Urinary bladder (tissue), 4 donors: Measurements from ENCODE around the gene OR2V1. TPM values are rescaled to one million over a fixed set of nuclear protein-coding genes. Genes with fewer than 3 reads are reported as not detected.
"Not testable (repeated sequence)": the region's sequence is repeated elsewhere in the genome, so short reads cannot be mapped to it uniquely, and the experiment has no call there.

Source experiments
- DNase-seq: peaks from one replicate; pipeline ENCODE4 v3.0.0-alpha.2; 2015; ENCODE audit errors: extremely low spot score
- H3K27ac ChIP-seq: one replicate; pipeline ENCODE4 v1.5.1; 2013; ENCODE audit warnings: low read depth, mild to moderate bottlenecking, moderate library complexity
- H3K36me3 ChIP-seq: one replicate; pipeline ENCODE4 v1.6.1; 2013; ENCODE audit warnings: mild to moderate bottlenecking, moderate library complexity; ENCODE audit not compliant: insufficient read depth
- H3K4me1 ChIP-seq: one replicate; pipeline ENCODE4 v1.6.1; 2013; ENCODE audit warnings: mild to moderate bottlenecking, moderate library complexity; ENCODE audit not compliant: insufficient read depth
- H3K4me3 ChIP-seq: one replicate; pipeline ENCODE4 v1.5.1; 2013; ENCODE audit warnings: low read depth, low read length
- WGBS: extraction: QIAGEN DNeasy Blood & Tissue Kit; methylation state at CpG from one replicate; pipeline ENCODE4 v1.1.7; 2013; 5-methylcytosine and 5-hydroxymethylcytosine counted together
- polyA plus RNA-seq: library from polyadenylated mRNA; stranded (reverse); fragments of 200-250 nt; gene quantifications from one replicate; pipeline ENCODE4 v1.2.3, GENCODE V29; 2013
- total RNA-seq: library from RNA; depleted of rRNA; stranded (reverse); fragments of >200 nt; gene quantifications from one replicate; pipeline ENCODE4 v1.2.3, GENCODE V29; 2014
- donor health status: healthy with polysubstance abuse.
- donor health status: healthy.

Gene OR2V1
- total and polyA plus RNA-seq, 2 donors: not detected

DNA sequence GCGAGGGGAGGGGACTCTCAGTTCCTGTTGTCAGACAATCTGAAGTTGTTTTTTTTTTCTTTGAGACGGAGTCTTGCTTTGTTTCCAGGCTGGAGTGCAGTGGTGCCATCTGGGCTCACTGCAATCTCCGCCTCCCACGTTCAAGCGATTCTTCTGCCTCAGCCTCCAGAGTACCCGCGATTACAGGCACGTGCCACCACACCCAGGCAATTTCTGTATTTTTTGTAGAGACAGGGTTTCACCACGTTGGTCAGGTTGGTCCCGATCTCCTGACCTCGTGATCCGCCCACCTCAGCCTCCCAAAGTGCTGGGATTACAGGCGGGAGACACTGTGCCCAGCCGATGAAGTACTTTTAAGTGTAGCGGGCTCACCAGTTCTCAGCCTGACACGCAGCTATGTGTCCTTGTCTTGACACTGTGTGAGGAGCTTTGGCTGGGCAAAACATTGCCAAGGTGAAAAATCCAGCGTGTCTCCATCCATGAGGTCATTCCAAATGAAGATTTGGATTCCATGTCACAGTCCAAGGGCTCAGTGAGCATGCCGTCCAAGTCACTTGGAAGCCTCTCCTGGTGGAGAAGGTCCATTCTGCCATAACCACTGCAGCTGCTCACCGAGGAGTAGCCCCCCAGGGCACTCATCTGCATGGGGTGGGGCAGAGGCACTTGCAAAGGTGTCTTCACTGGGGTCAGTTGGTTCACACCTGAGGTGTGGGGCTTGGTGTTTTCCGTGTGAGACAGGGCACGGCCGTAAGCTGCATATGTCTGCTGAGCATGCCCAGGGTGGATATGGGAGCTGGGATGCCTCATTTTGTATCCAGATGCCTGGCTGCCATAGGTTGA, 32.0 kb downstream of the OR2V1 start:
- no peak for DNase-seq
- no peaks in the 10 kb centered on the region for H3K36me3 ChIP-seq
- WGBS: 21% methylated on average over 21 of the region's 22 CpGs
- no peaks in the 10 kb centered on the region for H3K4me1 ChIP-seq
- no peak overlapping the region for H3K4me3 ChIP-seq
- H3K27ac ChIP-seq: no peak overlapping the region

GRCh38 chr5:181097759-181098491, 33.0 kb downstream of the OR2V1 start:
- H3K27ac ChIP-seq, H3K4me3 ChIP-seq, H3K4me1 ChIP-seq, DNase-seq, H3K36me3 ChIP-seq: not testable (repeated sequence)
- 0% methylated on average over 2 of the region's 56 CpGs for WGBS

- not testable (repeated sequence) for DNase-seq, H3K4me3 ChIP-seq, H3K27ac ChIP-seq, H3K36me3 ChIP-seq, H3K4me1 ChIP-seq
- no CpG with 5 or more reads among the region's 26 CpGs for WGBS
Observed at GRCh38 chr5:181097383-181097753, 33.6 kb downstream of the OR2V1 start.

GRCh38 chr5:181096721-181097382, 34.1 kb downstream of the OR2V1 start:
- H3K4me1 ChIP-seq, DNase-seq, H3K4me3 ChIP-seq, H3K36me3 ChIP-seq, H3K27ac ChIP-seq: not testable (repeated sequence)
- WGBS: no CpG with 5 or more reads among the region's 26 CpGs

GRCh38 chr5:181095162-181095561, 35.8 kb downstream of the OR2V1 start:
- H3K4me1 ChIP-seq, DNase-seq, H3K27ac ChIP-seq, H3K4me3 ChIP-seq, H3K36me3 ChIP-seq: not testable (repeated sequence)
- WGBS: 65% methylated on average over 3 of the region's 3 CpGs

DNA sequence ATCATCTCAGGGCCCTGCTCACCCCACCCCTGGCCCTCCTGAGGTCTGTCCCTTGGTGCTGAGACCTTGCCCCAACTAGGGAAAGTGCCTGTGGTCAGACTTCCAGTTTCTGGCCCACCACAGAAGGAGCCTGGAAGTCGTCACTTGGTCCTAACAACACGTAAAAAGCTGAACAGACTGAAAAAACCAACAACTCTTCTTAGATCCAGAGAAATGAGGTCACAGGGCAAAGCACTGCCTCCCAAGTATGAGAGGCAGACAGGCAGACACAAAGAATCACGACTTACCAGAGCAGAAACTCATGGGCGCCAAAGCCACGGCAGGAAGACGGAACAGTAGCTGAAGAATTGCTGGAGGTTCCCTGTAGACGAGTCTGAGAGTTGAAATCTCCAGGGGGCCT, 38.5 kb downstream of the OR2V1 start:
- Histone ChIP-seq H3K4me3 (no peak overlapping the region), H3K36me3 (no peaks in the 10 kb centered on the region), H3K27ac (no peak overlapping the region), H3K4me1 (no peaks in the 10 kb centered on the region)
- DNase-seq: no peak
- 52% methylated on average over 7 of the region's 7 CpGs for WGBS

DNA sequence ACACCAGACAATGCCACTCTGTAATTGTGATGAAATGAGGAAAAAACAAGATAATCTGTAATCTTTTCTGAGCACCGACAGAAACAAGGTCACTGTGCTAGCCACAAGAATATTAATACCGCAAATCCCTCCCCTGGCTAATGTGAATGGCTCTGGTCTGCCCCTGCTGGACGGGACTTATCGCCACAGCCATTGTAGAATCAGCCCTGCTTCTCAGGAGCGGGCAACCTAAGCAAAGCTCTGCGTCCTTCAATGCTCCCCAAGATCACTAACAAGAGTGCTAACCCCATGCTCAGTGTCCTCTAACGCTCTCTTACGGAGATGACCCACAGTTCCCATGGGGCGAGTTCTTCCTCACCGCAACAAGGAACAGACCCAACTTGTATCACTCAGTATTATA, 42.7 kb downstream of the OR2V1 start:
- DNase-seq: no peak
- H3K27ac ChIP-seq: no peak overlapping the region
- no peak overlapping the region for H3K4me3 ChIP-seq
- 52% methylated on average over 10 of the region's 10 CpGs for WGBS
- no peaks in the 10 kb centered on the region for H3K4me1 ChIP-seq
- H3K36me3 ChIP-seq: no peaks in the 10 kb centered on the region

DNA sequence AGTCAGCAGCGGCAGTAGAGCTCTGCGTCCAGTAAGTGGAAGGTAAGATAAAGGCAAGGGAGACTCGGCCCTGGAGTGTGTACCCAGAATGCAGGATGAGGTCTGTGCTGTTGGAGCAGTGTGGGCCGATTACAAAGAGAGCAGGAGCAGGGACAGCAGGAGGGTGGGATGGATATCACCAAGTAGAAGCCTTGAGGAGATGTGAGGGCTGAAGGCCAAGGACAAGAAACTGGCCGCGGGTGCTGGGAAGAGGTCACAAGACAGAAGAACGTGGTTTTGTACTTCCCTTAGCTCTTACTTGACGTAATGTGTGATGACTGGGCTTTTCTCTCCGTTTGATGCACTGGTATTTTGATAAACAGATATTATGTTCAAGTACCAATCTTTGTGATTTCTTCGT, 43.7 kb downstream of the OR2V1 start:
- DNase-seq: no peak
- WGBS: 74% methylated on average over 10 of the region's 10 CpGs
- Histone ChIP-seq H3K27ac (no peak overlapping the region), H3K4me1 (no peaks in the 10 kb centered on the region), H3K36me3 (no peaks in the 10 kb centered on the region), H3K4me3 (no peak overlapping the region)

DNA sequence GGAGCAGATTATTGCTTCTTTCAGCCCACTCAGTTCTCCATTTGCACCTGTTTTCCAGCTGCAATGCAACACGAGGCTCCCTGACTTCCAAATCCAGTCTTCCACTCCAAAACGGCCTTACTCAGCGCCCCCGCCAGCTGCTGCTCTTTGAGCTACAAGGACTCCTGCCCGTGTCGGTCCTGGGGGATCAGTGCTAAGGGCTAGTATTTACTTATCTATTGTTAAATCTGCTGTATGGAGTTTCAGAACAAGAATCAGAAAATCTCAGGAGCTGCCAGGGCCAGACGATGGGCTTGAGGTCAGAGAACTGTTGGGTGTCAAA, 44.1 kb downstream of the OR2V1 start:
- Histone ChIP-seq H3K4me3 (no peak overlapping the region), H3K36me3 (no peaks in the 10 kb centered on the region), H3K27ac (no peak overlapping the region), H3K4me1 (no peaks in the 10 kb centered on the region)
- WGBS: 58% methylated on average over 7 of the region's 7 CpGs
- no peak for DNase-seq

GRCh38 chr5:181086026-181086883, 44.7 kb downstream of the OR2V1 start:
- Histone ChIP-seq H3K27ac (no peak overlapping the region), H3K4me3 (no peak overlapping the region), H3K36me3 (no peaks in the 10 kb centered on the region), H3K4me1 (no peaks in the 10 kb centered on the region)
- DNase-seq: no peak
- WGBS: 59% methylated on average over 17 of the region's 17 CpGs

GRCh38 chr5:181084621-181085195, 46.3 kb downstream of the OR2V1 start:
- Histone ChIP-seq H3K4me1 (no peaks in the 10 kb centered on the region), H3K36me3 (no peaks in the 10 kb centered on the region), H3K27ac (no peak overlapping the region), H3K4me3 (no peak overlapping the region)
- WGBS: 44% methylated on average over 18 of the region's 18 CpGs
- DNase-seq: no peak

DNA sequence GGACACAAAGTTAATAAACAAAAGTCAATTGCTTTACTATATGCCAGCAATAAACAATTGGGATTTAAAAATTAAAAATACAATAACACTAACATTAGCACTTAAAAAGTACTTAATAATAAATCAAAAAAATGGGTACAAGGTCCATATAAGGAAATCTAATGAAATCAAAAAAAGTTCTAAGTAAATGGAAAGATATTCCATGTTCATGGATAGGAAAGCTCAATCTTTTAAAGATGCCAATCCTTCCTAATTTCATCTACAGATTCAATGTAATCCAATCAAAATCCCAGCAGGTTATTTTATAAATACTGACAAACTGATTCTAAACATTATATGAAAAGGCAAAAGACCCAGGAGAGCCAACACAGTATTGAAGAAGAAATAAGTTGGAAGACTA, 49.0 kb downstream of the OR2V1 start:
- H3K27ac ChIP-seq: no peak overlapping the region
- no peak overlapping the region for H3K4me3 ChIP-seq
- no peak for DNase-seq
- no peaks in the 10 kb centered on the region for H3K36me3 ChIP-seq
- no peaks in the 10 kb centered on the region for H3K4me1 ChIP-seq

GRCh38 chr5:181076920-181077319, 54.0 kb downstream of the OR2V1 start:
- Histone ChIP-seq H3K4me3 (no peak overlapping the region), H3K36me3 (no peaks in the 10 kb centered on the region), H3K27ac (no peak overlapping the region), H3K4me1 (no peaks in the 10 kb centered on the region)
- DNase-seq: no peak
